ENCODE measurements around the gene PTPN1. TPM values are rescaled to one million over a fixed set of nuclear protein-coding genes. Genes with fewer than 3 reads are reported as not detected.
"Not testable (repeated sequence)": the region's sequence is repeated elsewhere in the genome, so short reads cannot be mapped to it uniquely, and the experiment has no call there.

PTPN1 gene
- total RNA-seq, 2 experiments from 2014 or later = 79.6 to 80.5 TPM

GRCh38 chr20:50470264-50470858, 39.8 kb upstream of the PTPN1 start:
- H3K9me3 Mint-ChIP-seq = no peaks in the 10 kb centered on the region
- H3K36me3 Mint-ChIP-seq (ENCODE audit: low read depth) = peaks cover 3% of the 10 kb centered on the region
- no peak for DNase-seq
- H3K4me1 Mint-ChIP-seq = peaks cover 36% of the 10 kb centered on the region
- ChIA-PET POLR2A (interaction anchor here (1.2 to 2.0 kb wide), 3 partner anchors 13 to 100 kb away, joined by 3 to 5 read pairs (median 4); no protein-coding TSS in a partner anchor), CTCF (interaction anchor here (0.6 to 2.1 kb wide), 7 partner anchors 8 to 118 kb away, joined by 3 to 5 read pairs (median 4); no protein-coding TSS in a partner anchor)
- H3K27ac Mint-ChIP-seq = no peak overlapping the region
- no peaks in the 10 kb centered on the region for H3K27me3 Mint-ChIP-seq
- no peak overlapping the region for H3K4me3 Mint-ChIP-seq

GRCh38 chr20:50471231-50471630, 39.0 kb upstream of the PTPN1 start:
- Mint-ChIP-seq H3K36me3 (ENCODE audit: low read depth) (peaks cover 3% of the 10 kb centered on the region), H3K27me3 (no peaks in the 10 kb centered on the region), H3K4me1 (peaks cover 44% of the 10 kb centered on the region), H3K9me3 (no peaks in the 10 kb centered on the region), H3K4me3 (no peak overlapping the region), H3K27ac (peak overlapping the region; percentile 36)
- POLR2A ChIA-PET = interaction anchor here (1.1 to 2.0 kb wide), 4 partner anchors 12 to 99 kb away, joined by 3 to 5 read pairs (median 4); no protein-coding TSS in a partner anchor
- DNase-seq = no peak
- CTCF ChIA-PET = interaction anchor here (1.8 to 2.1 kb wide), 2 partner anchors 103 to 108 kb away, joined by 4 to 5 read pairs; no protein-coding TSS in a partner anchor

- CTCF ChIA-PET = interaction anchor here (1.7 kb wide), 1 partner anchor 10 kb away, joined by 6 read pairs; no protein-coding TSS in a partner anchor
- H3K4me3 Mint-ChIP-seq = no peak overlapping the region
- no peaks in the 10 kb centered on the region for H3K27me3 Mint-ChIP-seq
- peaks cover 3% of the 10 kb centered on the region for H3K36me3 Mint-ChIP-seq (ENCODE audit: low read depth)
- H3K4me1 Mint-ChIP-seq = peaks cover 59% of the 10 kb centered on the region
- POLR2A ChIA-PET = no interaction called here
- H3K27ac Mint-ChIP-seq = no peak overlapping the region
- no peaks in the 10 kb centered on the region for H3K9me3 Mint-ChIP-seq
- no peak for DNase-seq
Observed at GRCh38 chr20:50472693-50473664, 37.2 kb upstream of the PTPN1 start.

- H3K36me3 Mint-ChIP-seq (ENCODE audit: low read depth); H3K9me3 Mint-ChIP-seq; H3K27ac Mint-ChIP-seq; DNase-seq; H3K27me3 Mint-ChIP-seq; H3K4me3 Mint-ChIP-seq; POLR2A ChIA-PET: not testable (repeated sequence)
- CTCF ChIA-PET = interaction anchor here (1.0 to 2.0 kb wide), 3 partner anchors 10 to 287 kb away, joined by 3 to 6 read pairs (median 6); no protein-coding TSS in a partner anchor
- H3K4me1 Mint-ChIP-seq = peaks cover 70% of the 10 kb centered on the region
Observed at GRCh38 chr20:50474356-50474755, 35.8 kb upstream of the PTPN1 start.

- peaks cover 3% of the 10 kb centered on the region for H3K36me3 Mint-ChIP-seq (ENCODE audit: low read depth)
- ChIA-PET CTCF (interaction anchor here (0.6 to 2.0 kb wide), 3 partner anchors 11 to 103 kb away, joined by 4 to 6 read pairs (median 6); no protein-coding TSS in a partner anchor), POLR2A (no interaction called here)
- no peak overlapping the region for H3K27ac Mint-ChIP-seq
- no peaks in the 10 kb centered on the region for H3K9me3 Mint-ChIP-seq
- peaks cover 65% of the 10 kb centered on the region for H3K4me1 Mint-ChIP-seq
- no peaks in the 10 kb centered on the region for H3K27me3 Mint-ChIP-seq
- H3K4me3 Mint-ChIP-seq = no peak overlapping the region
- DNase-seq = no peak
Observed at GRCh38 chr20:50475681-50476292, 34.4 kb upstream of the PTPN1 start.

- Mint-ChIP-seq H3K27me3 (no peaks in the 10 kb centered on the region), H3K4me1 (peaks cover 57% of the 10 kb centered on the region)
Observed at GRCh38 chr20:50477239-50477872, 32.8 kb upstream of the PTPN1 start.

GRCh38 chr20:50478162-50478990, 31.8 kb upstream of the PTPN1 start:
- H3K27ac Mint-ChIP-seq = no peak overlapping the region
- ChIA-PET CTCF (interaction anchor here (0.6 to 4.1 kb wide), 22 partner anchors 9 to 186 kb away, joined by 3 to 61 read pairs (median 4); no protein-coding TSS in a partner anchor), POLR2A (interaction anchor here (0.9 to 1.2 kb wide), 3 partner anchors 14 to 83 kb away, joined by 3 to 9 read pairs (median 4); partner anchors contain the start of gene PTPN1)
- no peaks in the 10 kb centered on the region for H3K9me3 Mint-ChIP-seq
- peak; percentile 83 for DNase-seq
- H3K4me1 Mint-ChIP-seq = peaks cover 60% of the 10 kb centered on the region
- H3K27me3 Mint-ChIP-seq = no peaks in the 10 kb centered on the region
- H3K36me3 Mint-ChIP-seq (ENCODE audit: low read depth) = no peaks in the 10 kb centered on the region
- no peak overlapping the region for H3K4me3 Mint-ChIP-seq

More at GRCh38 chr20:50477239-50477872, 32.8 kb upstream of the PTPN1 start:
- H3K4me3 Mint-ChIP-seq = no peak overlapping the region
- ChIA-PET POLR2A (no interaction called here), CTCF (interaction anchor here (1.4 to 4.1 kb wide), 5 partner anchors 35 to 101 kb away, joined by 3 to 61 read pairs (median 9); no protein-coding TSS in a partner anchor)
- H3K36me3 Mint-ChIP-seq (ENCODE audit: low read depth) = no peaks in the 10 kb centered on the region
- DNase-seq = no peak
- H3K9me3 Mint-ChIP-seq = no peaks in the 10 kb centered on the region
- H3K27ac Mint-ChIP-seq = no peak overlapping the region

- ChIA-PET POLR2A (no interaction called here), CTCF (interaction anchor here (0.9 to 2.5 kb wide), 5 partner anchors 9 to 95 kb away, joined by 3 to 15 read pairs (median 6); no protein-coding TSS in a partner anchor)
- Mint-ChIP-seq H3K4me3 (no peak overlapping the region), H3K9me3 (no peaks in the 10 kb centered on the region), H3K4me1 (peaks cover 57% of the 10 kb centered on the region), H3K27ac (no peak overlapping the region), H3K27me3 (no peaks in the 10 kb centered on the region), H3K36me3 (ENCODE audit: low read depth) (peaks cover 3% of the 10 kb centered on the region)
- no peak for DNase-seq
Observed at GRCh38 chr20:50481741-50482140, 28.4 kb upstream of the PTPN1 start.

- Mint-ChIP-seq H3K4me3 (peak overlapping the region; percentile 80), H3K27ac (peak overlapping the region; percentile 88), H3K27me3 (no peaks in the 10 kb centered on the region), H3K4me1 (peaks cover 53% of the 10 kb centered on the region), H3K9me3 (no peaks in the 10 kb centered on the region), H3K36me3 (ENCODE audit: low read depth) (peaks cover 3% of the 10 kb centered on the region)
- DNase-seq = no peak
- CTCF ChIA-PET = interaction anchor here (0.9 to 2.5 kb wide), 12 partner anchors 10 to 282 kb away, joined by 3 to 15 read pairs (median 5); no protein-coding TSS in a partner anchor
- POLR2A ChIA-PET = interaction anchor here (0.8 to 2.1 kb wide), 9 partner anchors 12 to 449 kb away, joined by 3 to 25 read pairs (median 4); partner anchors contain the start of gene ADNP
Observed at GRCh38 chr20:50482396-50482981, 27.7 kb upstream of the PTPN1 start.

- peak overlapping the region; percentile 80 for H3K4me3 Mint-ChIP-seq
- no peak for DNase-seq
- H3K4me1 Mint-ChIP-seq = peaks cover 51% of the 10 kb centered on the region
- no peaks in the 10 kb centered on the region for H3K27me3 Mint-ChIP-seq
- H3K9me3 Mint-ChIP-seq = no peaks in the 10 kb centered on the region
- peaks cover 3% of the 10 kb centered on the region for H3K36me3 Mint-ChIP-seq (ENCODE audit: low read depth)
- POLR2A ChIA-PET = interaction anchor here (0.7 to 2.1 kb wide), 16 partner anchors 8 to 371 kb away, joined by 3 to 25 read pairs (median 5); partner anchors contain the start of gene PTPN1
- CTCF ChIA-PET = interaction anchor here (0.8 to 2.5 kb wide), 11 partner anchors 21 to 315 kb away, joined by 3 to 15 read pairs (median 5); partner anchors contain the start of gene PTPN1
- peak overlapping the region; percentile 88 for H3K27ac Mint-ChIP-seq
Observed at GRCh38 chr20:50484271-50484976, 25.8 kb upstream of the PTPN1 start.

Measured in activated CD4-positive, alpha-beta memory T cell treated with anti-CD3 and anti-CD28 coated beads, Interleukin-2, amount 10 ng/mL, durations not matched to agents 7 days and 5 days (primary cell).